Esophagus squamous epithelium (tissue), 5 donors: ENCODE measurements around the gene TMEFF2. TPM values are rescaled to one million over a fixed set of nuclear protein-coding genes. Genes with fewer than 3 reads are reported as not detected.
"Not testable (repeated sequence)": the region's sequence is repeated elsewhere in the genome, so short reads cannot be mapped to it uniquely, and the experiment has no call there.

ENCODE experiments used
- DNase-seq: peaks from one replicate; lab custom pipeline; 2025; lab: John Stamatoyannopoulos, UW
- H3K27ac ChIP-seq, 4 donors: fragments of 200-600 bp; sonication (generic); one replicate each; pipeline ENCODE4 v1.5.1; 2016 to 2019; ENCODE audit warnings: mild to moderate bottlenecking in 1 of 4
- H3K27me3 ChIP-seq, 4 donors: fragments of 200-600 bp; sonication (generic); 1 replicate in 3 of 4; 2 replicates in 1 of 4; pipeline versions ENCODE4 v1.5.1 to v1.6.0; 2017 to 2021; ENCODE audit warnings: antibody characterized with exemption in 1 of 4
- H3K36me3 ChIP-seq, 3 donors: fragments of 200-600 bp; sonication (generic); one replicate each; pipeline ENCODE4 v1.5.1; 2016 to 2019
- H3K4me1 ChIP-seq, 3 donors: fragments of 200-600 bp; sonication (generic); one replicate each; pipeline ENCODE4 v1.5.1; 2017 to 2019
- H3K4me3 ChIP-seq, 4 donors: fragments of 200-600 bp; sonication (generic); 1 replicate in 3 of 4; 2 replicates in 1 of 4; pipeline ENCODE4 v1.5.1; 2016 to 2019; ENCODE audit warnings: mild to moderate bottlenecking in 2 of 4, moderate library complexity in 1 of 4
- H3K9me3 ChIP-seq, 3 donors: fragments of 200-600 bp; sonication (generic); one replicate each; pipeline ENCODE4 v1.5.1; 2016 to 2019
- POLR2A ChIP-seq, 4 donors: fragments of 450-650 bp; IDR thresholded peaks; one replicate each; pipeline ENCODE4 v1.6.1; 2017; ENCODE audit warnings: antibody characterized with exemption in 4 of 4, mild to moderate bottlenecking in 4 of 4, moderate library complexity in 3 of 4
- WGBS, 2 donors: methylation state at CpG; one replicate each; pipeline ENCODE4 v1.1.5; 2018; 5-methylcytosine and 5-hydroxymethylcytosine counted together
- intact Hi-C: fragments of 100-400 bp; cut with DNase I; formaldehyde crosslinking; loops from one replicate; pipeline ENCODE4 v1.15.0; 2022
- total RNA-seq, 4 donors: library from RNA; depleted of rRNA; stranded (reverse); fragments of >200 nt; gene quantifications; one replicate each; pipeline ENCODE4 v1.1.0, GENCODE V29; 2016
- TF ChIP-seq, protein P1 (sequence below), 6 experiments: fragments of 450-650 bp in 4 of 6; fragments of 200-600 bp in 2 of 6; sonication (generic) in 2 of 6; IDR thresholded peaks; one replicate each; pipeline ENCODE4 v1.5.1; 2016 to 2019; ENCODE audit warnings: antibody characterized with exemption in 6 of 6, mild to moderate bottlenecking in 4 of 6, moderate library complexity in 4 of 6
- donor health status: DM: yes; HTN: yes; CAD: no.

TMEFF2 gene
- total RNA-seq, 4 donors from 2014 or later: 1.5 TPM; not detected in 3

DNA sequence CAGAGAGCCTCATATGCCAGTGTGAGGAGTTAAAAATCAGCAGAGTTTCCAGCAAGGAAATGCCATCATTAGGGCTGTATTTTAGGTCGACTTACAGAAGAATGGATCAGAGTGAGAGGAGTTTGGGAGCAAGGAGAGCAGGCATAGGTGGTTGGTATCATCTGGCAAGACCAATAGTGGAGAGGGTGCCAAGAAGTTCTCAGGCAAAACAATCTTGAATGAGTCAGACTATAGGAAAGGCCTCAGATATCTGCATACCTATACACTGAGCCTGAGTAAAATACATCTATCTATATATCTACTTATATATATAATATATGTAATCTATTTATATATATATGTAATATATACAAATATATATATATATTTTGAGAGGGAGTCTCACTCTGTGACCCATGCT, 57.3 kb downstream of the TMEFF2 start:
- no peaks in the 10 kb centered on the region for H3K9me3 ChIP-seq
- H3K27me3 ChIP-seq: no peaks in the 10 kb centered on the region
- H3K36me3 ChIP-seq: no peaks in the 10 kb centered on the region
- 35 to 43% methylated on average over 1 of the region's 1 CpG for WGBS, 2 donors
- H3K4me1 ChIP-seq: no peaks in the 10 kb centered on the region
- no peak overlapping the region for H3K27ac ChIP-seq
- intact Hi-C loops: no loop called here
- H3K4me3 ChIP-seq: no peak overlapping the region
- TF ChIP-seq, protein P1, sequence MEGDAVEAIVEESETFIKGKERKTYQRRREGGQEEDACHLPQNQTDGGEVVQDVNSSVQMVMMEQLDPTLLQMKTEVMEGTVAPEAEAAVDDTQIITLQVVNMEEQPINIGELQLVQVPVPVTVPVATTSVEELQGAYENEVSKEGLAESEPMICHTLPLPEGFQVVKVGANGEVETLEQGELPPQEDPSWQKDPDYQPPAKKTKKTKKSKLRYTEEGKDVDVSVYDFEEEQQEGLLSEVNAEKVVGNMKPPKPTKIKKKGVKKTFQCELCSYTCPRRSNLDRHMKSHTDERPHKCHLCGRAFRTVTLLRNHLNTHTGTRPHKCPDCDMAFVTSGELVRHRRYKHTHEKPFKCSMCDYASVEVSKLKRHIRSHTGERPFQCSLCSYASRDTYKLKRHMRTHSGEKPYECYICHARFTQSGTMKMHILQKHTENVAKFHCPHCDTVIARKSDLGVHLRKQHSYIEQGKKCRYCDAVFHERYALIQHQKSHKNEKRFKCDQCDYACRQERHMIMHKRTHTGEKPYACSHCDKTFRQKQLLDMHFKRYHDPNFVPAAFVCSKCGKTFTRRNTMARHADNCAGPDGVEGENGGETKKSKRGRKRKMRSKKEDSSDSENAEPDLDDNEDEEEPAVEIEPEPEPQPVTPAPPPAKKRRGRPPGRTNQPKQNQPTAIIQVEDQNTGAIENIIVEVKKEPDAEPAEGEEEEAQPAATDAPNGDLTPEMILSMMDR (IDR thresholded peaks at IDR 0.05): no peak
- TF ChIP-seq POLR2A (IDR thresholded peaks at IDR 0.05): no peak
- DNase-seq: no peak

DNA sequence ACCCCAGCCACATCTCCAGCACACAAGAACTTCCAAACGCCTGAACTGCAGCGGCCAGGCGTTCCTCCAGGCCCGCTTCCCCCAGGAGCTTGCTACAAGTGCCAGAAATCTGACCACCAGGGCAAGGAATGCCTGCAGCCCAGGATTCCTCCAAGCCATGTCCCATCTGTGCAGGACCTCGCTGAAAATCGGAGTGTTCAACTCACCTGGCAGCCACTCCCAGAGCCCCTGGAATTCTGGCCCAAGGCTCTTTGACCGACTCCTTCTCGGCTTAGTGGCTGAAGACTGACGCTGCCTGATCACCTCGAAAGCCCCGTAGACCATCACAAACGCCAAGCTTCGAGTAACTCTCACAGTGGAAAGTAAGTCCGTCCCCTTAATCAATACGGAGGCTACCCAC, 62.1 kb downstream of the TMEFF2 start:
- intact Hi-C loops, DNase-seq: not testable (repeated sequence)

DNA sequence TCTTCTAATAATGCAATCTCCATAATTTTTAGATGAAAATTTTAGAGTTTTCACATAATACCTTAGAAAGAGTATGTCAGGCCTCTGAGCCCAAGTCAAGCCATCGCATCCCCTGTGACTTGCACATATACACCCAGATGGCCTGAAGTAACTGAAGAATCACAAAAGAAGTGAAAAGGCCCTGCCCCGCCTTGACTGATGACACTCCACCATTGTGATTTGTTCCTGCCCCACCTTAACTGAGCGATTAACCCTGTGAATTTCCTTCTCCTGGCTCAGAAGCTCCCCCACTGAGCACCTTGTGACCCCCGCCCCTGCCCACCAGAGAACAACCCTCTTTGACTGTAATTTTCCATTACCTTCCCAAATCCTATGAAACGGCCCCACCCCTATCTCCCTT, 64.4 kb downstream of the TMEFF2 start:
- H3K27ac ChIP-seq, H3K9me3 ChIP-seq, intact Hi-C loops, H3K4me3 ChIP-seq, DNase-seq, H3K27me3 ChIP-seq, H3K36me3 ChIP-seq: not testable (repeated sequence)
- 79 to 80% methylated on average over 4 to 5 of the region's 5 CpGs for WGBS, 2 donors
- H3K4me1 ChIP-seq: peaks cover 0 to 13% (median 0%) of the 10 kb centered on the region in 3 donors

More for the DNA sequence above, 62.1 kb downstream of the TMEFF2 start:
- H3K27me3 ChIP-seq, H3K4me1 ChIP-seq, H3K9me3 ChIP-seq, H3K4me3 ChIP-seq, H3K27ac ChIP-seq, H3K36me3 ChIP-seq: not testable (repeated sequence)
- WGBS, 2 donors: 85 to 92% methylated on average over 8 to 11 of the region's 15 CpGs

DNA sequence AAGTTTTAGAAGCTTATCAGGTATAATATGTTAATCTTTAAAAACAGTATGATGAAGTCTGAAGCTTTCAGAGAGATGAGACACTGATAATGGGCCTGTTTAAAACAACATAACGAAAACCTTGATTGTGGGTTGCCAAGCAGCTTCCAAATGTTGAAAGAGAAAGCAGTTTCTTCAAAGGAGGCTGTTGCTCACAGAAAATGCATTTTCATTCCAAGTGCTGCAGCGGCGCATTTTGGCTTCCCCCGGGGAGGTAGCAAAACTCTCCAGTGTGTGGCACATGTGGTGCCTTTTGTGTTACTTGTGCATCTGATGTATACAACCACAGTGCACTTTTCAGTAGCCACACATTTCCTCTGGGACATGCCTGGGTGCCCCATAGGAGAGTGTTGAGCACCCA, 66.1 kb downstream of the TMEFF2 start:
- WGBS, 2 donors: 39 to 40% methylated on average over 4 of the region's 4 CpGs

DNA sequence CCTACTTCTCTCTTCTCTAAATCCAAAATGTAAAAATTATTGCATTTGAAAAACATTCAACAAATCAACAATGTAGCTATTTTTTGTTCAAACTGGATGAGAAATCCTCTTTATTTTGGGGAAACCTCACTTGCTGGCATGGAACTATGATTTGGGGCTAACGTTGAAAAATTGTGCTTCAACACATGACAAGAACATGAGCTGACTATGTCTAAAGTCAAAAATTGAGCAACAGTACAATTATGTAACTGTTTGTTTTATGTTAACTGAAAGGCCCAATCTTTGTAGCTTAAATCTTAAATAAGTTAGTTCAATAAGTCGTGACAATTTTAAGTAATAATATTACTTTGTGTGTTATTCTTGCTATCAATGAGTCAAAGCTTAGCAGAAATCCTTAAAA, 67.3 kb downstream of the TMEFF2 start:
- Histone ChIP-seq H3K9me3 (no peaks in the 10 kb centered on the region), H3K36me3 (no peaks in the 10 kb centered on the region), H3K4me3 (no peak overlapping the region), H3K27me3 (no peaks in the 10 kb centered on the region), H3K27ac (no peak overlapping the region), H3K4me1 (peaks cover 0 to 20% (median 0%) of the 10 kb centered on the region in 3 donors)
- TF ChIP-seq, protein P1 (IDR thresholded peaks at IDR 0.05): no peak
- no peak for TF ChIP-seq POLR2A (IDR thresholded peaks at IDR 0.05)
- no peak for DNase-seq
- 17 to 43% methylated on average over 2 of the region's 2 CpGs for WGBS, 2 donors
- intact Hi-C loops: no loop called here

More for the DNA sequence above, 66.1 kb downstream of the TMEFF2 start:
- Histone ChIP-seq H3K36me3 (no peaks in the 10 kb centered on the region), H3K27ac (no peak overlapping the region), H3K27me3 (no peaks in the 10 kb centered on the region), H3K9me3 (no peaks in the 10 kb centered on the region), H3K4me3 (no peak overlapping the region), H3K4me1 (peaks cover 0 to 20% (median 0%) of the 10 kb centered on the region in 3 donors)
- intact Hi-C loops: no loop called here
- no peak for DNase-seq
- no peak for TF ChIP-seq POLR2A (IDR thresholded peaks at IDR 0.05)
- TF ChIP-seq, protein P1 (IDR thresholded peaks at IDR 0.05): no peak

DNA sequence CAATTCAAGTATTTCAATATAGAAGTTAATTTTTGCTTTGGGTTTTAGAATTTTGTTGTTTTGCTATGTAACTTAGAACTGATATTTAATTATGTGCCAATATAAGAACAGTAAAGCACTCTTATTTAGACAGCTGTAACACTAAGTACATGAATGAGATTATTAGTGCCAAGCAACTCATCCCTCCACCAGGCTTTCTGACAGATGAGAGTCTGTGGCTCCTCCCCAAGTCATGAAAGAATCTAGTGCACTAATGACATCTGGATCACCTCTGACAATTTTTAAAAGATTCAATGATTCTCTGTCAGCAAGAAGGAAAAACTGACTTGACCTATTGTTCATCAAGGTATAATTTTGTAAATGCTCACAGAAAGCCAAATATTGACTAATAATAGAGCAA, 67.8 kb downstream of the TMEFF2 start:
- Histone ChIP-seq H3K9me3 (no peaks in the 10 kb centered on the region), H3K27me3 (no peaks in the 10 kb centered on the region), H3K36me3 (no peaks in the 10 kb centered on the region), H3K4me3 (no peak overlapping the region), H3K4me1 (peaks cover 0 to 20% (median 0%) of the 10 kb centered on the region in 3 donors), H3K27ac (no peak overlapping the region)
- no peak for DNase-seq
- intact Hi-C loops: no loop called here
- TF ChIP-seq, protein P1 (IDR thresholded peaks at IDR 0.05): no peak
- TF ChIP-seq POLR2A (IDR thresholded peaks at IDR 0.05): no peak
